B cell (primary cell): Measurements from ENCODE around the gene CREG1. TPM values are rescaled to one million over a fixed set of nuclear protein-coding genes. Genes with fewer than 3 reads are reported as not detected.

Experiments used
- ATAC-seq: fragments of 200-7000 bp; cut with Tn5 transposase; one replicate; pipeline ENCODE4 v1.10.0; 2021; ENCODE audit warnings: low read depth, mild to moderate bottlenecking, moderate number of reproducible peaks, moderate library complexity
- CTCF ChIA-PET: fragments of 350-600 bp; sonication (Branson Sonifier 250); formaldehyde crosslinking; loops from one replicate; lab custom pipeline; 2021; ENCODE audit warnings: antibody characterized with exemption, inconsistent platforms; lab: Charles Lee
- POLR2A ChIA-PET: fragments of 350-600 bp; sonication (Branson Sonifier 250); formaldehyde crosslinking; loops from one replicate; lab custom pipeline; 2021; ENCODE audit warnings: antibody characterized with exemption; lab: Charles Lee
- DNase-seq: peaks from one replicate; pipeline ENCODE4 v3.0.0; 2013
- H2AFZ ChIP-seq: 2 replicates; pipeline ENCODE4 v1.6.1; 2012; ENCODE audit warnings: mild to moderate bottlenecking, low read depth, low read length; ENCODE audit not compliant: insufficient read depth, poor library complexity, severe bottlenecking
- H3K27ac ChIP-seq, 2 donors: 1 replicate in 1 of 2; 2 replicates in 1 of 2; pipeline ENCODE4 v1.5.1; 2012 to 2013; ENCODE audit warnings: low read length in 2 of 2, mild to moderate bottlenecking in 2 of 2, moderate library complexity in 1 of 2
- H3K27me3 ChIP-seq, 4 experiments: fragments of 200-600 bp in 1 of 4; sonication (generic) in 1 of 4; replicated peaks in 1 of 4; 1 replicate in 2 of 4; 2 replicates in 2 of 4; pipeline versions ENCODE4 v1.6.1 to v1.7.0; 2013 to 2016; ENCODE audit warnings: low read length in 3 of 4, mild to moderate bottlenecking in 2 of 4, mixed read lengths in 1 of 4, moderate library complexity in 1 of 4; ENCODE audit not compliant: insufficient read depth in 4 of 4, control insufficient read depth in 3 of 4; ENCODE audit errors: control extremely low read depth in 1 of 4
- H3K36me3 ChIP-seq, 2 experiments: replicated peaks in 1 of 2; 1 replicate in 1 of 2; 2 replicates in 1 of 2; pipeline versions ENCODE4 v1.6.1 to v1.7.1; 2013; ENCODE audit warnings: low read length in 1 of 2; ENCODE audit not compliant: insufficient read depth in 2 of 2, control insufficient read depth in 1 of 2; ENCODE audit errors: control extremely low read depth in 1 of 2, extremely low read depth in 1 of 2
- H3K4me1 ChIP-seq, 2 donors: fragments of 200-600 bp in 1 of 2; sonication (generic) in 1 of 2; 1 replicate in 1 of 2; 2 replicates in 1 of 2; pipeline versions ENCODE4 v1.5.1 to v1.6.1; 2013 to 2017; ENCODE audit warnings: low read length in 2 of 2; ENCODE audit not compliant: control insufficient read depth in 2 of 2, insufficient read depth in 2 of 2
- H3K4me2 ChIP-seq: replicated peaks from 2 replicates; pipeline ENCODE3; 2012; ENCODE audit warnings: mild to moderate bottlenecking, low read depth, low read length; ENCODE audit not compliant: poor library complexity, severe bottlenecking
- H3K4me3 ChIP-seq, 5 experiments: fragments of 200-600 bp in 1 of 5; sonication (generic) in 1 of 5; 1 replicate in 3 of 5; 2 replicates in 2 of 5; pipeline versions ENCODE4 v1.5.1 to v1.7.0; 2011 to 2016; ENCODE audit warnings: low read length in 4 of 5, mild to moderate bottlenecking in 4 of 5, low read depth in 2 of 5, control low read depth in 1 of 5, moderate library complexity in 1 of 5; ENCODE audit not compliant: insufficient read depth in 1 of 5; ENCODE audit errors: control extremely low read depth in 1 of 5, extremely low read depth in 1 of 5
- H3K79me2 ChIP-seq: fragments of 200-600 bp; sonication (generic); one replicate; pipeline ENCODE4 v1.6.0; 2016; ENCODE audit warnings: low read length; ENCODE audit not compliant: control insufficient read depth, insufficient read depth
- H3K9ac ChIP-seq: fragments of 200-600 bp; sonication (generic); 2 replicates; pipeline ENCODE4 v1.6.1; 2017; ENCODE audit warnings: mild to moderate bottlenecking, low read length, moderate library complexity
- H3K9me3 ChIP-seq, 3 donors: one replicate each; pipeline versions ENCODE4 v1.6.1 to v1.7.1; 2013; ENCODE audit warnings: low read length in 2 of 3; ENCODE audit not compliant: control insufficient read depth in 2 of 3, insufficient read depth in 1 of 3; ENCODE audit errors: control extremely low read depth in 1 of 3
- H4K20me1 ChIP-seq: 2 replicates; pipeline ENCODE4 v1.6.0; 2012; ENCODE audit warnings: mild to moderate bottlenecking, low read length; ENCODE audit not compliant: insufficient read depth, control insufficient read depth, poor library complexity, severe bottlenecking
- H3K27ac Mint-ChIP-seq: one replicate; pipeline ENCODE4 v1.8.0; 2021; ENCODE audit warnings: mixed read lengths
- H3K27me3 Mint-ChIP-seq: one replicate; pipeline ENCODE4 v1.8.0; 2021; ENCODE audit warnings: mixed read lengths
- H3K4me1 Mint-ChIP-seq: one replicate; pipeline ENCODE4 v1.8.0; 2021; ENCODE audit warnings: mixed read lengths
- H3K4me3 Mint-ChIP-seq: one replicate; pipeline ENCODE4 v1.8.0; 2021; ENCODE audit warnings: mixed read lengths
- H3K9me3 Mint-ChIP-seq: one replicate; pipeline ENCODE4 v1.8.0; 2022; ENCODE audit warnings: mixed read lengths; ENCODE audit not compliant: insufficient read depth
- EZH2 ChIP-seq: IDR thresholded peaks from 2 replicates; pipeline ENCODE4 v1.6.1; 2012; ENCODE audit warnings: borderline replicate concordance, low read depth, mild to moderate bottlenecking, moderate library complexity, low read length; ENCODE audit not compliant: insufficient read depth, poor library complexity, severe bottlenecking
- WGBS: methylation state at CpG from one replicate; pipeline ENCODE4 v1.1.5; 2013; ENCODE audit warnings: missing lambda C conversion rate; ENCODE audit not compliant: insufficient coverage; 5-methylcytosine and 5-hydroxymethylcytosine counted together
- intact Hi-C: fragments of 100-400 bp; cut with micrococcal nuclease; formaldehyde crosslinking; loops from one replicate; pipeline ENCODE4 v1.10.0; 2022
- polyA plus RNA-seq: library from polyadenylated mRNA; depleted of rRNA; stranded (reverse); fragments of >200 nt; gene quantifications from 2 replicates; pipeline ENCODE4 v1.2.3, GENCODE V29; 2012
- total RNA-seq, 2 donors: library from RNA; stranded (reverse); fragments of 120-200 nt in 1 of 2; gene quantifications; 1 replicate in 1 of 2; 2 replicates in 1 of 2; pipeline versions ENCODE4 v1.2.3 to v1.2.4, GENCODE V29; 2013 to 2022
- TF ChIP-seq, protein P1 (sequence below): fragments of 200-600 bp; IDR thresholded peaks from one replicate; pipeline ENCODE4 v1.8.0; 2022; ENCODE audit warnings: antibody characterized with exemption, mild to moderate bottlenecking

Gene CREG1
- total and polyA plus RNA-seq, 2 donors (not counting 1 experiment from before 2014, with no cell fraction given) = 7.5 to 8.4 TPM

DNA sequence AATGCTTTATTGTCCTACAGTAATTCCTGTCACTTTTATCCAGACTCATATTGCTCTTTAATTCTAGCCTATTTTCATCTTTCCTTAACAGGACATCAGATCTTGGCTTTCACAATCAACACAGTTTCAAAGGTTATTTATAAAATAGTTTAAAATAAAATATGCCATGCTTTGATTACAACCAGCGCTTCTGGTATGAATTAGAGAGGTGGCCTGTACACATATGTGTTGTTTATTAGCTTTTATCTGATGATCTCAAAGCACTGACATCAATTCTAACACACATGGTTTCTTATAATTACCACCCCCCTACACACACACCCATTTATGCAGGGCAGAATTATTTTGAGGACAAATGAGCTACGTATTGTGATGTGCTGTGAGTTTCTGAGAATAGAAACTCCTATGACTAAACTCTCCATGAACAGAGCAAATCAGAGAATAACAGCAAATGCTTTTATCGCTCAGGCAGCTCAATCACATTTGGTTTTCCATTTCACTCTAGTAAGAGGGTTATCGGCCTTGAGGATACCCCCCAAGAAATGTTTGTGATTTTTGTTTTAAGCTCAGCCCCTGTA lies 53.2 kb downstream of the CREG1 start:
- Histone ChIP-seq H2AFZ (no peak overlapping the region), H3K4me2 (peak overlapping the region; percentile 66), H3K27ac (no peak overlapping the region), H4K20me1 (no peaks in the 10 kb centered on the region), H3K79me2 (no peaks in the 10 kb centered on the region), H3K36me3 (no peaks in the 10 kb centered on the region), H3K9me3 (peaks cover 0 to 5% (median 0%) of the 10 kb centered on the region in 3 donors), H3K4me1 (peaks cover 39% of the 10 kb centered on the region in 2 donors), H3K9ac (no peak overlapping the region), H3K4me3 (peak overlapping the region in 1 of 5 experiments; percentile 34), H3K27me3 (peaks cover 0 to 60% (median 49%) of the 10 kb centered on the region in 4 experiments)
- TF ChIP-seq EZH2 = no peak
- TF ChIP-seq, protein P1, sequence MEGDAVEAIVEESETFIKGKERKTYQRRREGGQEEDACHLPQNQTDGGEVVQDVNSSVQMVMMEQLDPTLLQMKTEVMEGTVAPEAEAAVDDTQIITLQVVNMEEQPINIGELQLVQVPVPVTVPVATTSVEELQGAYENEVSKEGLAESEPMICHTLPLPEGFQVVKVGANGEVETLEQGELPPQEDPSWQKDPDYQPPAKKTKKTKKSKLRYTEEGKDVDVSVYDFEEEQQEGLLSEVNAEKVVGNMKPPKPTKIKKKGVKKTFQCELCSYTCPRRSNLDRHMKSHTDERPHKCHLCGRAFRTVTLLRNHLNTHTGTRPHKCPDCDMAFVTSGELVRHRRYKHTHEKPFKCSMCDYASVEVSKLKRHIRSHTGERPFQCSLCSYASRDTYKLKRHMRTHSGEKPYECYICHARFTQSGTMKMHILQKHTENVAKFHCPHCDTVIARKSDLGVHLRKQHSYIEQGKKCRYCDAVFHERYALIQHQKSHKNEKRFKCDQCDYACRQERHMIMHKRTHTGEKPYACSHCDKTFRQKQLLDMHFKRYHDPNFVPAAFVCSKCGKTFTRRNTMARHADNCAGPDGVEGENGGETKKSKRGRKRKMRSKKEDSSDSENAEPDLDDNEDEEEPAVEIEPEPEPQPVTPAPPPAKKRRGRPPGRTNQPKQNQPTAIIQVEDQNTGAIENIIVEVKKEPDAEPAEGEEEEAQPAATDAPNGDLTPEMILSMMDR = no peak
- ATAC-seq = no peak
- ChIA-PET CTCF (interaction anchor here (0.7 to 4.3 kb wide), 7 partner anchors 14 to 217 kb away, joined by 3 to 25 read pairs (median 4); no protein-coding TSS in a partner anchor), POLR2A (interaction anchor here (0.6 to 1.4 kb wide), 2 partner anchors 45 to 436 kb away, joined by 3 to 10 read pairs; partner anchors contain the start of gene DCAF6)
- DNase-seq = no peak
- H3K9me3 Mint-ChIP-seq = no peaks in the 10 kb centered on the region
- H3K27me3 Mint-ChIP-seq = peaks cover 76% of the 10 kb centered on the region
- no peak overlapping the region for H3K27ac Mint-ChIP-seq
- peaks cover 39% of the 10 kb centered on the region for H3K4me1 Mint-ChIP-seq
- H3K4me3 Mint-ChIP-seq = peak overlapping the region; percentile 68
- intact Hi-C loops = loop anchor here (1.0 kb wide), 1 partner anchor 280 kb away; the partner anchor contains the start of gene POU2F1
- no CpG with 5 or more reads among the region's 4 CpGs for WGBS

DNA sequence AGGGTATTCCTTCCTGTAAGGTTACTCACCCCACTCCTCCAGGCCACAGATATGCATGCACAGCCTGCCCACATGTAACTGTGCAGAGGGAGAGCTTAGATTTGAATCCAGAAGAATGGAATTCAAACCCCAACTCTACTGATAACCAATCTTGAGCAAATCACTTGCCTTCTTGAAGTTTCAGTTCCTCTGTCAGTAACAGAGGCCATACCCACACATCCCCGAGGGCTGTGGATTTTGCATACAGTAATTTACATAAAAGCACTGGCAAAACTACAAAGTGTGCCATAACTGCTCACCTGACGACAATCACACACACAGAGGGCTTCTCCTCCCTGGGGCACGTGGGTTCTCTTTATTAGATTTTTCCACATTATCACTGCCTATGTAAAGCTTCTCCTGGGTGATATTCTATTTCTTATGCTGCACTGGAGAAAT lies 53.9 kb downstream of the CREG1 start:
- Histone ChIP-seq H3K4me1 (peaks cover 39% of the 10 kb centered on the region in 2 donors), H3K9me3 (peaks cover 0 to 5% (median 0%) of the 10 kb centered on the region in 3 donors), H4K20me1 (no peaks in the 10 kb centered on the region), H3K4me3 (peak overlapping the region in 1 of 5 experiments; percentile 34), H3K27me3 (peaks cover 0 to 66% (median 55%) of the 10 kb centered on the region in 4 experiments), H3K27ac (no peak overlapping the region), H3K9ac (no peak overlapping the region), H2AFZ (no peak overlapping the region), H3K4me2 (peak overlapping the region; percentile 66), H3K79me2 (no peaks in the 10 kb centered on the region), H3K36me3 (no peaks in the 10 kb centered on the region)
- ChIA-PET POLR2A (interaction anchor here (0.6 to 1.4 kb wide), 2 partner anchors 44 to 437 kb away, joined by 3 to 10 read pairs; partner anchors contain the start of gene DCAF6), CTCF (interaction anchor here (0.9 to 4.3 kb wide), 4 partner anchors 19 to 49 kb away, joined by 3 to 25 read pairs (median 6); no protein-coding TSS in a partner anchor)
- TF ChIP-seq, protein P1 = no peak
- TF ChIP-seq EZH2 = no peak
- H3K9me3 Mint-ChIP-seq = no peaks in the 10 kb centered on the region
- peak overlapping the region; percentile 18 for H3K27ac Mint-ChIP-seq
- peak; percentile 88 for DNase-seq
- peak overlapping the region; percentile 68 for H3K4me3 Mint-ChIP-seq
- intact Hi-C loops = loop anchor here (1.0 to 2.0 kb wide), 4 partner anchors 44 to 279 kb away; partner anchors contain the start of genes CREG1 and POU2F1
- peak; percentile 98 for ATAC-seq
- H3K4me1 Mint-ChIP-seq = peaks cover 39% of the 10 kb centered on the region
- H3K27me3 Mint-ChIP-seq = peaks cover 75% of the 10 kb centered on the region
- whole genome bisulfite sequencing = 0% methylated on average over 2 of the region's 3 CpGs
